ENCODE data around the gene CDHR3. TPM values are rescaled to one million over a fixed set of nuclear protein-coding genes. Genes with fewer than 3 reads are reported as not detected.

The CDHR3 gene
- total and polyA plus RNA-seq, 2 donors (not counting 3 experiments of a cell fraction or from before 2014, with no cell fraction given), result 0.46 to 2.3 TPM

DNA sequence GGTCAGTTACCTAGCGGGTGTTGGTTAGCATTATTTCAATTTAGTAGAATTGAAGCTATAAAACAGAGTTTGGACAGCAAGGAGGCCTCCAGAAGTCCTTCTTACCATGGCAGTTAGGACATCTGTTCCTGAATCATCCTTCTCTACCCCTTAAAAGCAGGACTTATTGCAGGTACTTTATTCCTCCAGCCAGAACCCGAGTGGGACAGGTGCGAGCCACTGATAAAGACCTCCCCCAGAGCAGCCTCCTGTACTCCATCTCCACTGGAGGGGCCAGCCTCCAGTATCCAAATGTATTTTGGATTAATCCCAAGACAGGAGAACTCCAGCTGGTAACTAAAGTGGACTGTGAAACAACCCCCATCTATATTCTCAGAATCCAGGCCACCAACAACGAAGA, 54.6 kb downstream of the CDHR3 start:
- FAIRE-seq, result no peak
- POLR2A ChIA-PET, result no interaction called here
- dilution Hi-C loops (cut with MboI; ENCODE audit: extremely low pct_ligation_motif_present, low sequenced_read_pairs), result loop anchor here (25.0 kb wide), 1 partner anchor 255 kb away; no protein-coding TSS in a partner anchor
- H3K9me1 ChIP-seq (replicated peaks; ENCODE audit: control insufficient read depth, extremely low read depth, insufficient read depth, low read length), result no peaks in the 10 kb centered on the region
- no peak overlapping the region for H3K4me2 ChIP-seq (ENCODE audit: insufficient read depth, low read length)
- H3K9me3 ChIP-seq (replicated peaks; ENCODE audit: control insufficient read depth, insufficient read depth, low read length), result no peaks in the 10 kb centered on the region
- no peaks in the 10 kb centered on the region for H4K20me1 ChIP-seq (replicated peaks; ENCODE audit: control insufficient read depth, extremely low read depth, insufficient read depth, low read length)
- BruUV-seq (replicated peaks), result no TSS peak
- H3K4me3 ChIP-seq (replicated peaks in 1 of 3; ENCODE audit: insufficient read depth in 1 of 3, low read depth in 1 of 3, low read length in 3 of 3), result no peak overlapping the region
- no peaks in the 10 kb centered on the region for H3K79me2 ChIP-seq (ENCODE audit: control insufficient read depth, insufficient read depth, low read length)
- H2AFZ ChIP-seq (ENCODE audit: low read depth, low read length), result no peak overlapping the region
- CTCF ChIA-PET, result no interaction called here
- no peak for DNase-seq (ENCODE audit: low read depth, low spot score)
- no peak overlapping the region for H3K9ac ChIP-seq (replicated peaks; ENCODE audit: extremely low read depth, insufficient read depth, low read length)
- H3K36me3 ChIP-seq (ENCODE audit: control insufficient read depth in 2 of 2, extremely low read depth in 1 of 2, insufficient read depth in 2 of 2, low read length in 2 of 2), result no peaks in the 10 kb centered on the region
- H3K27me3 ChIP-seq (ENCODE audit: control insufficient read depth in 2 of 2, insufficient read depth in 2 of 2, low read length in 2 of 2), result peaks cover 17 to 22% of the 10 kb centered on the region in 2 experiments
- TF ChIP-seq POLR2AphosphoS5 (IDR thresholded peaks at IDR 0.05; ENCODE audit: insufficient read depth, low read depth, low read length) (no peak), JUN (IDR thresholded peaks at IDR 0.05; ENCODE audit: borderline replicate concordance, insufficient read depth, insufficient read length, low read depth) (no peak), FOS (IDR thresholded peaks at IDR 0.05; ENCODE audit: borderline replicate concordance, insufficient read depth, low read length) (no peak), MYC (IDR thresholded peaks at IDR 0.05; ENCODE audit: low read depth, low read length) (no peak), GATA2 (IDR thresholded peaks at IDR 0.05; ENCODE audit: insufficient read depth, insufficient read length, low read depth, low read length) (no peak)
- TF ChIP-seq, protein P1, sequence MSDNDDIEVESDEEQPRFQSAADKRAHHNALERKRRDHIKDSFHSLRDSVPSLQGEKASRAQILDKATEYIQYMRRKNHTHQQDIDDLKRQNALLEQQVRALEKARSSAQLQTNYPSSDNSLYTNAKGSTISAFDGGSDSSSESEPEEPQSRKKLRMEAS (IDR thresholded peaks at IDR 0.05; ENCODE audit: insufficient read depth, insufficient read length), result no peak
- TF ChIP-seq, protein P2, sequence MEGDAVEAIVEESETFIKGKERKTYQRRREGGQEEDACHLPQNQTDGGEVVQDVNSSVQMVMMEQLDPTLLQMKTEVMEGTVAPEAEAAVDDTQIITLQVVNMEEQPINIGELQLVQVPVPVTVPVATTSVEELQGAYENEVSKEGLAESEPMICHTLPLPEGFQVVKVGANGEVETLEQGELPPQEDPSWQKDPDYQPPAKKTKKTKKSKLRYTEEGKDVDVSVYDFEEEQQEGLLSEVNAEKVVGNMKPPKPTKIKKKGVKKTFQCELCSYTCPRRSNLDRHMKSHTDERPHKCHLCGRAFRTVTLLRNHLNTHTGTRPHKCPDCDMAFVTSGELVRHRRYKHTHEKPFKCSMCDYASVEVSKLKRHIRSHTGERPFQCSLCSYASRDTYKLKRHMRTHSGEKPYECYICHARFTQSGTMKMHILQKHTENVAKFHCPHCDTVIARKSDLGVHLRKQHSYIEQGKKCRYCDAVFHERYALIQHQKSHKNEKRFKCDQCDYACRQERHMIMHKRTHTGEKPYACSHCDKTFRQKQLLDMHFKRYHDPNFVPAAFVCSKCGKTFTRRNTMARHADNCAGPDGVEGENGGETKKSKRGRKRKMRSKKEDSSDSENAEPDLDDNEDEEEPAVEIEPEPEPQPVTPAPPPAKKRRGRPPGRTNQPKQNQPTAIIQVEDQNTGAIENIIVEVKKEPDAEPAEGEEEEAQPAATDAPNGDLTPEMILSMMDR (IDR thresholded peaks at IDR 0.05; ENCODE audit: extremely low read depth in 1 of 2, insufficient read depth in 1 of 2, low read depth in 1 of 2, low read length in 2 of 2), result no peak
- no peaks in the 10 kb centered on the region for H3K4me1 ChIP-seq (ENCODE audit: control insufficient read depth, extremely low read depth, insufficient read depth, low read length)
- H3K27ac ChIP-seq (ENCODE audit: insufficient read depth, low read depth, low read length), result no peak overlapping the region
- intact Hi-C loops (cut with micrococcal nuclease), result no loop called here

Measured in endothelial cell of umbilical vein (primary cell).